Astrocyte of the spinal cord (primary cell): ENCODE results near the gene PYHIN1.

ENCODE experiments used
- DNase-seq: peaks from one replicate; pipeline ENCODE4 v3.0.0; 2011; ENCODE audit warnings: low read depth, low spot score
- H3K4me3 ChIP-seq: 2 replicates; pipeline ENCODE4 v1.5.1; 2011; ENCODE audit warnings: low read depth, mild to moderate bottlenecking, low read length, moderate library complexity
- in situ Hi-C: cut with HindIII; loops from 2 replicates; pipeline ENCODE4 v1.10.0; 2017; ENCODE audit warnings: low sequenced_read_pairs
- TF ChIP-seq, protein P1 (sequence below): IDR thresholded peaks from 2 replicates; pipeline ENCODE4 v1.5.1; 2012; ENCODE audit warnings: low read depth, mild to moderate bottlenecking, low read length, inconsistent platforms

PYHIN1 gene

GRCh38 chr1:158972841-158973240 lies 41.5 kb downstream of the PYHIN1 start:
- no peak for DNase-seq
- TF ChIP-seq, protein P1, sequence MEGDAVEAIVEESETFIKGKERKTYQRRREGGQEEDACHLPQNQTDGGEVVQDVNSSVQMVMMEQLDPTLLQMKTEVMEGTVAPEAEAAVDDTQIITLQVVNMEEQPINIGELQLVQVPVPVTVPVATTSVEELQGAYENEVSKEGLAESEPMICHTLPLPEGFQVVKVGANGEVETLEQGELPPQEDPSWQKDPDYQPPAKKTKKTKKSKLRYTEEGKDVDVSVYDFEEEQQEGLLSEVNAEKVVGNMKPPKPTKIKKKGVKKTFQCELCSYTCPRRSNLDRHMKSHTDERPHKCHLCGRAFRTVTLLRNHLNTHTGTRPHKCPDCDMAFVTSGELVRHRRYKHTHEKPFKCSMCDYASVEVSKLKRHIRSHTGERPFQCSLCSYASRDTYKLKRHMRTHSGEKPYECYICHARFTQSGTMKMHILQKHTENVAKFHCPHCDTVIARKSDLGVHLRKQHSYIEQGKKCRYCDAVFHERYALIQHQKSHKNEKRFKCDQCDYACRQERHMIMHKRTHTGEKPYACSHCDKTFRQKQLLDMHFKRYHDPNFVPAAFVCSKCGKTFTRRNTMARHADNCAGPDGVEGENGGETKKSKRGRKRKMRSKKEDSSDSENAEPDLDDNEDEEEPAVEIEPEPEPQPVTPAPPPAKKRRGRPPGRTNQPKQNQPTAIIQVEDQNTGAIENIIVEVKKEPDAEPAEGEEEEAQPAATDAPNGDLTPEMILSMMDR: no peak
- in situ Hi-C loops: no loop called here

DNA sequence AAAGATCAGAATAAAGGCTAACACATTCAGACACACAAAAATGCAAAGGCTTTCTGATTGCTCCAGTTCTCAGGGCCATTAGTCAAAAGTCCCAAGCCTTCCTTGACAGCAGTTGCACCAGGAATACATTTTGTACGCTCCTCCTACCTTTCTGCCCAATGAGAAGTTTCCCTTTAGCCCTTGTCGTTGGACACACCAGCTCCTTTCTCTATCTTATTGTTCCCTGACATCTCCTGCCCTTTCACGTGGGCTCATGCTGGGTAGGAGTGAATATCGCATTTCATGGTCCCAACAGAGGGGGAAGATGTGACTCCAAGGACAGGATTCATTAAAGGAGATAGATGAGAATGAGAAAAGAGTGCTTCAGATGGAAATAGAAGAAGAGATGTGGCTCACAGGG lies 44.9 kb downstream of the PYHIN1 start:
- TF ChIP-seq, protein P1: no peak
- DNase-seq: no peak
- in situ Hi-C loops: no loop called here
- H3K4me3 ChIP-seq: no peak overlapping the region

More at GRCh38 chr1:158972841-158973240, 41.5 kb downstream of the PYHIN1 start:
- no peak overlapping the region for H3K4me3 ChIP-seq

DNA sequence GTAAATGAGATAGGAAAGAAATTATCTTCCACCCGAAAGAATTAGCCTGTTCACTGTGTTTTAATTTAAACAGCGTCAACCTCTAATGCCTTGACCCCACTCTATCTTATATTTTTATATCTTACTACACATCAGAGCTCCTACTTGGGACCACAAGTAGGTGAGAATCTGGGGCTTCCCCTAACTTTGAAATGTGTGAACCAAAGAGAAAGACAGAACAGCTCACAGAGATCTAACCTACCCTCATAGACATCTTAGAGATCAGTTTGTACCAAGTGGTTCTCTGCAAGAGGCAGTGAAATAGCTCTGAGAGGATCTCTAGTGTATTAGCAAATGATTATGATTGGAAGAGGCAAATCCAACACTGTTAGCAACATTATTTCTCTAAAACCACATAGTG lies 47.4 kb downstream of the PYHIN1 start:
- DNase-seq: no peak
- in situ Hi-C loops: no loop called here
- H3K4me3 ChIP-seq: no peak overlapping the region
- TF ChIP-seq, protein P1: no peak

DNA sequence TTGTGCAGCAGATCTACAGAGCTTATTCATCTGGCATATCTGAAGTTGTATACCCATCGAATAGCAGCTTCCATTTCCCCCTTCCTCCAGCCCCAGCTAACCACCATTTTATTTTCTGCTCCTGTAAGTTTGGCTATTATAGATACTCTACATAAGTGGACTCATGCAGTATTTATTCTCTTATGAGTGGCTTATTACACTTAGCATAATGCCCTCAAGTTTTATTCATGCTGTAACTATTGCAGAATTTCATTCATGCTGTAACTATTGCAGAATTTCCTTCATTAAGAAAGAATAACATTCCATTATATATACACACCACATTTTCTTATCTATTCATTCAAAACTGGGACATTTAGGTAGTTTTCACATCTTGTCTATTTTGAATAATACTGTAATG lies 47.9 kb downstream of the PYHIN1 start:
- no peak for DNase-seq
- TF ChIP-seq, protein P1: no peak
- no peak overlapping the region for H3K4me3 ChIP-seq
- in situ Hi-C loops: no loop called here

- TF ChIP-seq, protein P1: no peak
- DNase-seq: no peak
- in situ Hi-C loops: no loop called here
- no peak overlapping the region for H3K4me3 ChIP-seq
These were observed 51.9 kb downstream of the PYHIN1 start for GRCh38 chr1:158983235-158983634.

GRCh38 chr1:158984386-158984785 lies 53.0 kb downstream of the PYHIN1 start:
- in situ Hi-C loops: no loop called here
- TF ChIP-seq, protein P1: no peak
- no peak for DNase-seq
- H3K4me3 ChIP-seq: no peak overlapping the region

DNA sequence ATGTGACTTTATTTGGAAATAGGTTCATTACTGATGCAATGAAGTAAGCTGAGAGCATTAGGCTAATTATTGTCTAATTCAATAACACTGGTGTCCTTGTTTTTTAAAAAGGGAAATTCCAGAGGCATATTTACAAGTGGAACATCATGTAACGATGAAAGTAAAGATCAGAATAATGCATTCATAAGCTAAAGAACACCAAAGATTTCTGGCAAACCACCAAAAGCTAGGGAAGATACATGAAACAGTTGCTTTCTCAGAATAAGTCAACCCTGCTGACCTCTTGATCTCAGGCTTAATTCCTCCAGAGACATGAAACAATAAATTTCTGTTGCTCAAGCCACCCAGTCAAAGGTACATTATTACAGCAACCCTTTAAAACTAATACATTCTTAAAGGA lies 58.1 kb downstream of the PYHIN1 start:
- DNase-seq: no peak
- TF ChIP-seq, protein P1: no peak
- H3K4me3 ChIP-seq: no peak overlapping the region
- in situ Hi-C loops: no loop called here
